ENCODE measurements around the gene CCN2. TPM values are rescaled to one million over a fixed set of nuclear protein-coding genes. Genes with fewer than 3 reads are reported as not detected.

Gene CCN2
- total RNA-seq, 1 donor from 2014 or later, result 1,253 TPM

- Histone ChIP-seq H3K4me1 (ENCODE audit: insufficient read depth, low read length) (peaks cover 13% of the 10 kb centered on the region), H4K20me1 (ENCODE audit: insufficient read depth, low read length) (no peaks in the 10 kb centered on the region), H3K4me3 (ENCODE audit: insufficient read depth, low read depth, low read length) (no peak overlapping the region), H3K79me2 (ENCODE audit: insufficient read depth, low read length) (no peaks in the 10 kb centered on the region), H3K9ac (ENCODE audit: low read length) (no peak overlapping the region), H3K4me2 (ENCODE audit: low read length) (no peak overlapping the region), H2AFZ (ENCODE audit: low read depth, low read length) (no peak overlapping the region), H3K27ac (ENCODE audit: low read depth, low read length) (no peak overlapping the region), H3K27me3 (ENCODE audit: insufficient read depth, low read length) (no peaks in the 10 kb centered on the region), H3K9me3 (ENCODE audit: insufficient read depth, low read depth, low read length) (no peaks in the 10 kb centered on the region), H3K36me3 (ENCODE audit: insufficient read depth, low read length) (no peaks in the 10 kb centered on the region)
- peak overlapping the region; percentile 60 for H3K27ac Mint-ChIP-seq (ENCODE audit: unreplicated experiment)
- TF ChIP-seq CTCF (IDR thresholded peaks at IDR 0.05; ENCODE audit: insufficient read depth, low read depth, low read length) (no peak), EZH2 (IDR thresholded peaks at IDR 0.05; ENCODE audit: insufficient read depth, low read length) (no peak)
- no peaks in the 10 kb centered on the region for H3K36me3 Mint-ChIP-seq (ENCODE audit: low read depth, unreplicated experiment)
- H3K4me1 Mint-ChIP-seq (ENCODE audit: low read depth, unreplicated experiment), result peaks cover 16% of the 10 kb centered on the region
- H3K9me3 Mint-ChIP-seq (ENCODE audit: unreplicated experiment), result no peaks in the 10 kb centered on the region
- H3K27me3 Mint-ChIP-seq (ENCODE audit: low read depth, unreplicated experiment), result no peaks in the 10 kb centered on the region
- DNase-seq (ENCODE audit: low read depth) (no peak), FAIRE-seq (peak; percentile 45)
- no peak overlapping the region for H3K4me3 Mint-ChIP-seq (ENCODE audit: unreplicated experiment)
Observed at GRCh38 chr6:131997429-131998153, 46.4 kb upstream of the CCN2 start.

- Histone ChIP-seq H2AFZ (ENCODE audit: low read depth, low read length) (no peak overlapping the region), H3K9me3 (ENCODE audit: insufficient read depth, low read depth, low read length) (no peaks in the 10 kb centered on the region), H3K36me3 (ENCODE audit: insufficient read depth, low read length) (no peaks in the 10 kb centered on the region), H3K27ac (ENCODE audit: low read depth, low read length) (peak overlapping the region; percentile 73), H3K4me1 (ENCODE audit: insufficient read depth, low read length) (peaks cover 13% of the 10 kb centered on the region), H4K20me1 (ENCODE audit: insufficient read depth, low read length) (no peaks in the 10 kb centered on the region), H3K79me2 (ENCODE audit: insufficient read depth, low read length) (no peaks in the 10 kb centered on the region), H3K27me3 (ENCODE audit: insufficient read depth, low read length) (no peaks in the 10 kb centered on the region), H3K4me2 (ENCODE audit: low read length) (peak overlapping the region; percentile 20), H3K9ac (ENCODE audit: low read length) (peak overlapping the region; percentile 17), H3K4me3 (ENCODE audit: insufficient read depth, low read depth, low read length) (no peak overlapping the region)
- peaks cover 16% of the 10 kb centered on the region for H3K4me1 Mint-ChIP-seq (ENCODE audit: low read depth, unreplicated experiment)
- H3K36me3 Mint-ChIP-seq (ENCODE audit: low read depth, unreplicated experiment), result no peaks in the 10 kb centered on the region
- FAIRE-seq (peak; percentile 73), DNase-seq (ENCODE audit: low read depth) (peak; percentile 90)
- H3K27ac Mint-ChIP-seq (ENCODE audit: unreplicated experiment), result no peak overlapping the region
- no peak overlapping the region for H3K4me3 Mint-ChIP-seq (ENCODE audit: unreplicated experiment)
- no peaks in the 10 kb centered on the region for H3K9me3 Mint-ChIP-seq (ENCODE audit: unreplicated experiment)
- no peaks in the 10 kb centered on the region for H3K27me3 Mint-ChIP-seq (ENCODE audit: low read depth, unreplicated experiment)
- TF ChIP-seq EZH2 (IDR thresholded peaks at IDR 0.05; ENCODE audit: insufficient read depth, low read length) (no peak), CTCF (IDR thresholded peaks at IDR 0.05; ENCODE audit: insufficient read depth, low read depth, low read length) (no peak)
Observed at GRCh38 chr6:131995917-131996316, 44.7 kb upstream of the CCN2 start.

- no peaks in the 10 kb centered on the region for H3K36me3 Mint-ChIP-seq (ENCODE audit: low read depth, unreplicated experiment)
- H3K9me3 Mint-ChIP-seq (ENCODE audit: unreplicated experiment), result peaks cover 3% of the 10 kb centered on the region
- Histone ChIP-seq H3K4me2 (ENCODE audit: low read length) (no peak overlapping the region), H3K9ac (ENCODE audit: low read length) (no peak overlapping the region), H4K20me1 (ENCODE audit: insufficient read depth, low read length) (no peaks in the 10 kb centered on the region), H3K27me3 (ENCODE audit: insufficient read depth, low read length) (no peaks in the 10 kb centered on the region), H3K79me2 (ENCODE audit: insufficient read depth, low read length) (no peaks in the 10 kb centered on the region), H2AFZ (ENCODE audit: low read depth, low read length) (no peak overlapping the region), H3K36me3 (ENCODE audit: insufficient read depth, low read length) (no peaks in the 10 kb centered on the region), H3K4me1 (ENCODE audit: insufficient read depth, low read length) (peaks cover 13% of the 10 kb centered on the region), H3K27ac (ENCODE audit: low read depth, low read length) (no peak overlapping the region), H3K9me3 (ENCODE audit: insufficient read depth, low read depth, low read length) (no peaks in the 10 kb centered on the region), H3K4me3 (ENCODE audit: insufficient read depth, low read depth, low read length) (no peak overlapping the region)
- no peaks in the 10 kb centered on the region for H3K27me3 Mint-ChIP-seq (ENCODE audit: low read depth, unreplicated experiment)
- H3K4me1 Mint-ChIP-seq (ENCODE audit: low read depth, unreplicated experiment), result peaks cover 10% of the 10 kb centered on the region
- DNase-seq (ENCODE audit: low read depth) (no peak), FAIRE-seq (no peak)
- no peak for TF ChIP-seq EZH2 (IDR thresholded peaks at IDR 0.05; ENCODE audit: insufficient read depth, low read length)
- TF ChIP-seq CTCF (IDR thresholded peaks at IDR 0.05; ENCODE audit: insufficient read depth, low read depth, low read length), result no peak
- no peak overlapping the region for H3K4me3 Mint-ChIP-seq (ENCODE audit: unreplicated experiment)
- no peak overlapping the region for H3K27ac Mint-ChIP-seq (ENCODE audit: unreplicated experiment)
Observed at GRCh38 chr6:131992557-131992956, 41.4 kb upstream of the CCN2 start.
